ENCODE results near the gene PTGIS.
"Not testable (repeated sequence)": the region's sequence is repeated elsewhere in the genome, so short reads cannot be mapped to it uniquely, and the experiment has no call there.

Gene PTGIS

DNA sequence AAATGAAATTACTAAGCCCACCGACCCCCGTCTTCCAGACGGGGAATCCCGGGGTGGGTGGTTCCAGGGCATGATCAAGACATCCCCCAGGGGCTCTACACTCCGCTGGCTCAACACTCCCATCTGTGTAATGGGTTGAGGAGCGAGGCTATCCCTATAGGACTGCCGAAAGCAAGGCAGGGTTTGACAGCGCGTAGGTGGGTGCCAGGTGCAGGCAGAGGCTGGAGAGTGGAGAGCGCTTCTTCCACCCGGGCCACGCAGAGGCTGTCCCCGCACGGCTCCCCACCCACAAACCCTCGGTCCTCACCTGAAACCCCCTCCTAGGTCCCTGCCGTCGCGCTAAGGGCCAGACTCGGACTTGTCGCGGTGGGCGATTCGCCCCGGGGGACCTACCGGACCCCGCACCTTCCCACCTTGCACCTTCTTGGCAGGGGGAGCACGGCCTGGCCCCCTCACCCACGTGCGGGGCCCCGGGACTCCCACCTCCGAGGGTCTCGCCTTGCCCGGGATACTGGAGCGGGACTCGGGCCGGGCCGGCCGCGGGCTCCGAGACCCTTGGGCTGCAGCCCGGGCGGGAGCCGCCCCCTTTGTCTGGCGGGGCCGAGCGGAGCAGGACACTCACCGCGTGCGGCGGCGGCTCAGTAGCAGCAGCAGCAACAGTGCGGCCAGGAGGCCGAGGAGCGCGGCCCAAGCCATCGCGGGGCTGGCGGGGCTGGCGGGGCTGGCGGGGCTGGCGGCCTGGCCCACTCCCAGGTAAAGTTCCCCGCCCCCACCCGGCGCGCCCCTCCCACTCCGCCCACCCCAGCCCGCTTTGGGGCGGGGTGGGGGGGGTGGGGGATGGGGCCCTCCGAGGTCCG lies at the start of gene PTGIS:
TSS of gene PTGIS (minus strand) at position 717 of the 857 bp plus-strand sequence. CDS start at position 696, 21 bp downstream.
- H3K4me1 Mint-ChIP-seq (ENCODE audit: low read depth): peaks cover 29% of the 10 kb centered on the region
- no peak within 1 kb of the TSS for H3K27ac Mint-ChIP-seq
- H3K36me3 Mint-ChIP-seq (ENCODE audit: low read depth): peaks cover 22% of the 10 kb centered on the region
- H3K27me3 Mint-ChIP-seq (ENCODE audit: low read depth): peaks cover 71% of the 10 kb centered on the region
- peak within 1 kb of the TSS; percentile 69 for H3K4me3 Mint-ChIP-seq
- H3K9me3 Mint-ChIP-seq: peaks cover 6% of the 10 kb centered on the region

DNA sequence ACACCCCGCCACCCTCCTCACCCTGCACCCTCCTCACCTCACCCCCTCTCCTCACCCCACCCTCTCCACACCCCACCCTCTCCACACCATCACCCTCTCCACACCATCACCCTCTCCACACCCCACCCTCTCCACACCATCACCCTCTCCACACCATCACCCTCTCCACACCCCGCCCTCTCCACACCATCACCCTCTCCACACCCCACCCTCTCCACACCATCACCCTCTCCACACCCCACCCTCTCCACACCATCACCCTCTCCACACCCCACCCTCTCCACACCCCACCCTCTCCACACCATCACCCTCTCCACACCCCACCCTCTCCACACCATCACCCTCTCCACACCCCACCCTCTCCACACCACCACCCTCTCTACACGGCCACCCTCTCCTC lies 49.5 kb upstream of the PTGIS start:
- not testable (repeated sequence) for H3K9me3 Mint-ChIP-seq; H3K27ac Mint-ChIP-seq; H3K4me3 Mint-ChIP-seq; H3K27me3 Mint-ChIP-seq (ENCODE audit: low read depth); H3K36me3 Mint-ChIP-seq (ENCODE audit: low read depth); H3K4me1 Mint-ChIP-seq (ENCODE audit: low read depth)

GRCh38 chr20:49616154-49617007 lies 48.4 kb upstream of the PTGIS start:
- H3K27me3 Mint-ChIP-seq (ENCODE audit: low read depth): peaks cover 2% of the 10 kb centered on the region
- no peak overlapping the region for H3K27ac Mint-ChIP-seq
- H3K4me1 Mint-ChIP-seq (ENCODE audit: low read depth): peaks cover 4% of the 10 kb centered on the region
- no peaks in the 10 kb centered on the region for H3K36me3 Mint-ChIP-seq (ENCODE audit: low read depth)
- no peak overlapping the region for H3K4me3 Mint-ChIP-seq
- H3K9me3 Mint-ChIP-seq: no peaks in the 10 kb centered on the region

DNA sequence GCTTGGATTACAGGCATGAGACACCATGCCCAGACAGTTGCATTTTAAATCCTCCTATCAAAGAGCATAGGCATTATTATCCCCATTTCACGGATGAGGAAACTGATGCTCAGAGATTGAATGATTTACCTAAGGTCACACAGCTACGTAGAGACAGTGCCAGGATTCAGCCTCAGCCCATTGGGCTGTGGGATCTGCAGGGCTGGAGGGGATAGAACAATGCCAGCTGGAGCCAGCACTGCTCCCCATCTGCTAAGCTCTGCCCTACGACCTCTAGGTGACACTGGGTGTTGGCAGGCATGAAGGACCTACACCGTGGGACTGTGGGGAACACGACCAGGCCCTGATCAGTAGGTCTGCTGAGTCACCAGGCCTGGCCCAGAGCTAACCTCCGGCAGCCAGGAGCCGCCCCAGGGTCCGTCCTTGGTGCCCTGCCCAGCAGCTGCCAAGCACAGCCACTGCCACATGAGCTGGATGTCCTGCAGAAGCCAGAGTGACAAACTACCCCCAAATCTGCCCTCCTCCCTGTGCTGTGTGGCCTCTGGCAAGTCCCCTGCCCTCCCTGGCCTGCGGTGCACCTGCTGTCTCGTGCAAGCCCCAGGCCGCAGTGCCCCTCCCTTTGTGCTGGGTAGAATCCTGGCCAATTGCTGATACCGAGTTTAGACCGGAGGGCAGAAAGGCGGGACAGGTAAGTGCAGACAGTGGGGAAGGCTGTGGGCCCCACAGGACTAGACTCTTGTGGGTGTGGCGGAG lies 47.6 kb upstream of the PTGIS start:
- no peak overlapping the region for H3K27ac Mint-ChIP-seq
- H3K36me3 Mint-ChIP-seq (ENCODE audit: low read depth): no peaks in the 10 kb centered on the region
- no peaks in the 10 kb centered on the region for H3K27me3 Mint-ChIP-seq (ENCODE audit: low read depth)
- H3K4me3 Mint-ChIP-seq: no peak overlapping the region
- H3K9me3 Mint-ChIP-seq: no peaks in the 10 kb centered on the region
- H3K4me1 Mint-ChIP-seq (ENCODE audit: low read depth): peaks cover 5% of the 10 kb centered on the region

DNA sequence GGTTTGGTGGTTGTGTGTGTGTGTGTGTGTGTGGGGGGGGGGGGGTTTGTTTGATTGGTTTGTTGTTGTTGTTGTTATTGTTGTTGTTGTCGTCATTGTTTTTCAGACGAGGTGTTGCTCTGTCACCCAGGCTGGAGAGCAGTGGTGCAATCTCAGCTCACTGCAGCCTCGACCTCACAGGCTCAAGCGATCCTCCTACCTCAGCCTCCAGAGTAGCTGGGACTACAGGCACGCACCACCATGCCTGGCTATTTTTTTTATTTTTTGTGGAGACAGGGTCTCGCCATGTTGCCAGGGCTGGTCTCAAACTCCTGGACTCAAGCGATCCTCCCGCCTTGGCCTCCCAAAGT lies 47.1 kb upstream of the PTGIS start:
- not testable (repeated sequence) for H3K27me3 Mint-ChIP-seq (ENCODE audit: low read depth); H3K4me1 Mint-ChIP-seq (ENCODE audit: low read depth); H3K36me3 Mint-ChIP-seq (ENCODE audit: low read depth); H3K27ac Mint-ChIP-seq; H3K4me3 Mint-ChIP-seq; H3K9me3 Mint-ChIP-seq

- Mint-ChIP-seq H3K27me3 (ENCODE audit: low read depth) (no peaks in the 10 kb centered on the region), H3K27ac (peak overlapping the region; percentile 67), H3K4me1 (ENCODE audit: low read depth) (peaks cover 8% of the 10 kb centered on the region), H3K9me3 (no peaks in the 10 kb centered on the region), H3K36me3 (ENCODE audit: low read depth) (no peaks in the 10 kb centered on the region), H3K4me3 (no peak overlapping the region)
Observed at GRCh38 chr20:49614338-49615050, 46.6 kb upstream of the PTGIS start.

GRCh38 chr20:49612127-49612738 lies 44.3 kb upstream of the PTGIS start:
- H3K36me3 Mint-ChIP-seq (ENCODE audit: low read depth): peaks cover 8% of the 10 kb centered on the region
- H3K27me3 Mint-ChIP-seq (ENCODE audit: low read depth): peaks cover 5% of the 10 kb centered on the region
- H3K9me3 Mint-ChIP-seq: no peaks in the 10 kb centered on the region
- no peak overlapping the region for H3K4me3 Mint-ChIP-seq
- peaks cover 18% of the 10 kb centered on the region for H3K4me1 Mint-ChIP-seq (ENCODE audit: low read depth)
- H3K27ac Mint-ChIP-seq: no peak overlapping the region

GRCh38 chr20:49611539-49612126 lies 43.7 kb upstream of the PTGIS start:
- not testable (repeated sequence) for H3K27ac Mint-ChIP-seq; H3K27me3 Mint-ChIP-seq (ENCODE audit: low read depth); H3K9me3 Mint-ChIP-seq; H3K4me3 Mint-ChIP-seq; H3K36me3 Mint-ChIP-seq (ENCODE audit: low read depth)
- H3K4me1 Mint-ChIP-seq (ENCODE audit: low read depth): peaks cover 18% of the 10 kb centered on the region

DNA sequence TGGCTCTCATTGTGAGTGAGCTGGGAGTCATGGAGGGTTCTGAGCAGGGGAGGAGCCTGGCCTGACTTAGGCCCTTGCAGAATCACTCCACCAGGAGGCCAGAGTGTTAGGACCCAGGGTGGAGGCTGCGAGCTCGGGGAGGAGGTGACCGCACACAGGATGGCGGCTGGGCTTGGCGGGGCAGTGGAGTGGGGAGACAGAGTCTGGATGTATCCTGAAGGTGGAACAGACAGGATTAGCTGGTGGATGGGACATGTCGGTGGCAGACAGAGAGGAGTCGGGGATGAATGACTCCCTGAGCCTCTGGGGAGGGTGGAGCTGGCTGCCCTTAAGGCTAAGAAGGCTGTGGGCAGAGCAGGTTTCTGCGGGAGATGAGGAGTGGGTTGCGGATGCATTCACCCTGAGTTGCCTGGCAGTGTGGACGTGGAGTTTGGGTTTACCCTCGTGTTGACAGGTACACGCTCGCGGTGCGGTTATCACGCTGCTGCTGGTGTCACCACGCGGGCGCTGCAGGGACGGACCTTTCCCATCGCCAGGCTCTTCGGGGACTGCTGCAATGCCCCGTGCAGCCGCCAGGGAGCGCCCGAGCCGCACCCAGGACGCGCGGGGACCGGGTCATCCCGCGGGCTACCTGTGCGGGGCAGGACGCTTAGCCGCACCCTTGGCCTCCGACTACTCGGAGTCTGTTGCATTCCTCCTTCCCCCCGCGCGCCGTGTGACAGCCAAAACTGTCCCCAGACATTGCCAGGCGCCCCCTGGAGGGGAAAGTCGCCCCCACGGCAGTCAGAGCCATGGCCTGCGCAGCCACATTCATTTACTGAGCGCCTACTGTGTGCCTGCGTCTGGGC lies 43.0 kb upstream of the PTGIS start:
- Mint-ChIP-seq H3K4me1 (ENCODE audit: low read depth) (peaks cover 18% of the 10 kb centered on the region), H3K27me3 (ENCODE audit: low read depth) (peaks cover 5% of the 10 kb centered on the region), H3K4me3 (peak overlapping the region; percentile 57), H3K36me3 (ENCODE audit: low read depth) (peaks cover 8% of the 10 kb centered on the region), H3K27ac (peak overlapping the region; percentile 75), H3K9me3 (no peaks in the 10 kb centered on the region)

GRCh38 chr20:49608752-49609670 lies 41.1 kb upstream of the PTGIS start:
- Mint-ChIP-seq H3K4me3 (peak overlapping the region; percentile 27), H3K9me3 (no peaks in the 10 kb centered on the region), H3K36me3 (ENCODE audit: low read depth) (peaks cover 15% of the 10 kb centered on the region), H3K27ac (peak overlapping the region; percentile 3), H3K4me1 (ENCODE audit: low read depth) (peaks cover 29% of the 10 kb centered on the region), H3K27me3 (ENCODE audit: low read depth) (peaks cover 5% of the 10 kb centered on the region)

DNA sequence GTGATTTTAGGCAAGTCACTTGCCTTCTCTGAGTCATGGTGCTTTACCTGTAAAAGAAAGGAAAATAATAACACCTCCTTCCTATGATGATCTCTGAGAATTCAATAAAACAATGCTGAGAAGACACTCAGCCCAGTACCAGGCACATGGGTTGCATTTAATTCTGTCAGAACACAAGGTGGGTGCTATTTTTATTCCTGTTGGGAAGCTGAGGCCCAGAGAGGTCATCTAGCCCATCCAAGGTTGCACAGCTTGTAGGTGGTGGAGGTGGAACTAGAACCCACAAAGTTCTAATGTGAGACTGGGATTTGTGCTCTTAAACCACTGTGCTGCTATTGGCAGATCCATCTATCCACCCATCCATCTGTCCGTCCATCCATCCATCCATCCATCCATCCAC lies 39.6 kb upstream of the PTGIS start:
- no peak overlapping the region for H3K27ac Mint-ChIP-seq
- H3K27me3 Mint-ChIP-seq (ENCODE audit: low read depth): peaks cover 5% of the 10 kb centered on the region
- no peak overlapping the region for H3K4me3 Mint-ChIP-seq
- peaks cover 34% of the 10 kb centered on the region for H3K4me1 Mint-ChIP-seq (ENCODE audit: low read depth)
- H3K9me3 Mint-ChIP-seq: no peaks in the 10 kb centered on the region
- H3K36me3 Mint-ChIP-seq (ENCODE audit: low read depth): peaks cover 20% of the 10 kb centered on the region

GRCh38 chr20:49603209-49603627 lies 35.3 kb upstream of the PTGIS start:
- Mint-ChIP-seq H3K9me3 (no peaks in the 10 kb centered on the region), H3K4me1 (ENCODE audit: low read depth) (peaks cover 30% of the 10 kb centered on the region), H3K27ac (no peak overlapping the region), H3K27me3 (ENCODE audit: low read depth) (no peaks in the 10 kb centered on the region), H3K36me3 (ENCODE audit: low read depth) (peaks cover 25% of the 10 kb centered on the region), H3K4me3 (no peak overlapping the region)

Data from T-helper 1 cell treated with Interleukin-12 subunit alpha and Interleukin-12 subunit beta and Interleukin-4 antibody, amounts not matched to agents 30 μg/mL and 1 μg/mL, for 36 hours (primary cell).